ENCODE measurements around the gene ZBTB8B.

DNA sequence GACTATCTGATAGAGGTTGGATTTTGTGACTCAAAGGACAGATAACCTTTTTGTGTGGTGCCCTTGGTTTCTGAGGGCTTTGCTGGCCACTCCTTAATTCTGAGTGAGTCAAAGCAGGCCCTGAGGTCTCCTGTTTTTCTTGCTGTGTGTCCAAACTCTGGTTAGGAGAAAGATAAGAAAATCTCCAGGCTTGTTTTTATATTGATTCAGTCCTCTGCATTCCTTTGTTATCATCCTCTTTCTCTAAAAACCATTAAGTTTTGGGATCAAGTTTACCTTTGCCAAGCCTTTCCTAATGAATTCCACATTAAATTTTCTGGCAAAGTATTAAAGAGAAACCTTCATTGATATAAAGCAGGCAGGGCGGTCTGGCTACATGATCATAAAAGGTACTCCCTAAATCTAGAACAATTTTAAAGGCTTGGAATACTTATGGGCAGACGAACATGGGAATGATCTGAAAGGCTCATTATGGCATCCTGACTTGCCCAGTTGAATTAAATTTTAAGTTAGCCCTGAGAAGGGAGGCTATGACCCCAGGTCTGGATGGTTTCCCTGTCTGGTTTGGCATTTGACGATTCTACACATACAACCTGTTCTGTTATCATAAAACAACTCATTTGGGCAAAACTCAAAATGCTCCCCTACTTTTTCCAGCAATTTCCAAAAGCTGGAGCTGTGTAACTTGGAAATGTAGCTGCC lies 20.8 kb downstream of the ZBTB8B start:
- TF ChIP-seq, protein P1, sequence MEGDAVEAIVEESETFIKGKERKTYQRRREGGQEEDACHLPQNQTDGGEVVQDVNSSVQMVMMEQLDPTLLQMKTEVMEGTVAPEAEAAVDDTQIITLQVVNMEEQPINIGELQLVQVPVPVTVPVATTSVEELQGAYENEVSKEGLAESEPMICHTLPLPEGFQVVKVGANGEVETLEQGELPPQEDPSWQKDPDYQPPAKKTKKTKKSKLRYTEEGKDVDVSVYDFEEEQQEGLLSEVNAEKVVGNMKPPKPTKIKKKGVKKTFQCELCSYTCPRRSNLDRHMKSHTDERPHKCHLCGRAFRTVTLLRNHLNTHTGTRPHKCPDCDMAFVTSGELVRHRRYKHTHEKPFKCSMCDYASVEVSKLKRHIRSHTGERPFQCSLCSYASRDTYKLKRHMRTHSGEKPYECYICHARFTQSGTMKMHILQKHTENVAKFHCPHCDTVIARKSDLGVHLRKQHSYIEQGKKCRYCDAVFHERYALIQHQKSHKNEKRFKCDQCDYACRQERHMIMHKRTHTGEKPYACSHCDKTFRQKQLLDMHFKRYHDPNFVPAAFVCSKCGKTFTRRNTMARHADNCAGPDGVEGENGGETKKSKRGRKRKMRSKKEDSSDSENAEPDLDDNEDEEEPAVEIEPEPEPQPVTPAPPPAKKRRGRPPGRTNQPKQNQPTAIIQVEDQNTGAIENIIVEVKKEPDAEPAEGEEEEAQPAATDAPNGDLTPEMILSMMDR (conservative IDR thresholded peaks at IDR 0.05; ENCODE audit: low read length) = no peak
- TF ChIP-seq EZH2phosphoT487 (IDR thresholded peaks at IDR 0.05; ENCODE audit: borderline replicate concordance, low read depth, low read length) = no peak

Measured in OCI-LY7 (cell line).